Measurements from ENCODE around the gene SEMA5B. TPM values are rescaled to one million over a fixed set of nuclear protein-coding genes. Genes with fewer than 3 reads are reported as not detected.

The SEMA5B gene
- total and polyA plus RNA-seq, 2 experiments from 2014 or later, result 8.0 to 26.8 TPM

DNA sequence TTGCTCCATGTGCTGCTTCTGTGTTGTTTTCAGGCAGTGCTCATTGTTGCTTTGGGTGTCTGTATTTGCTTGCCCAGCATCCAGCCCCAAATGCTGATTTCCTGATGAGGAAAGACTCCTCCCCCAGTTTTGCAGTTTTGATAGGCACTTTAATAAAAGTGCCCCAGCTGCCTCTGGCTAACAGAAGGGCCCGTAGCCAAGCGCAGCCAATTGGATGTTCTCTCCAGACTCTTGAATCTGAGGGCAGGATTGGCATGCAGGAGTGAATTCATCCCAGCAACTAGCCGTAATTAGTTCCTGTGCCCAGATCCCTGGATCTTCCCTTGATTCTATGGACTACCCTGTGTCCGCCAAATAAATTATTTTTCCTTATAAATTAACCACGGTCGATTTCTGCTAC lies 14.8 kb upstream of the SEMA5B start:
- Histone ChIP-seq H3K4me3 (no peak overlapping the region), H3K4me2 (no peak overlapping the region), H4K20me1 (replicated peaks; ENCODE audit: insufficient read depth) (no peaks in the 10 kb centered on the region), H3K79me2 (replicated peaks; ENCODE audit: insufficient read depth) (no peaks in the 10 kb centered on the region), H3K36me3 (ENCODE audit: insufficient read depth) (no peaks in the 10 kb centered on the region), H3F3A (replicated peaks; ENCODE audit: low read depth) (no peaks in the 10 kb centered on the region; the same call in 1 of the 2 replicates), H2AFZ (peak overlapping the region; percentile 43; the same call in 1 of the 2 replicates), H3K9me2 (ENCODE audit: insufficient read depth) (0 out of 2 replicates have a peak, but pooled peaks cover 5% of the 10 kb centered on the region), H3K4me1 (ENCODE audit: insufficient read depth) (peaks cover 6% of the 10 kb centered on the region), H3K27me3 (ENCODE audit: insufficient read depth) (no peaks in the 10 kb centered on the region), H3K27ac (ENCODE audit: low read depth) (no peak overlapping the region)
- Mint-ChIP-seq H3K9me3 (no peaks in the 10 kb centered on the region), H3K4me1 (peaks cover 16% of the 10 kb centered on the region), H3K27ac (no peak overlapping the region), H3K27me3 (ENCODE audit: insufficient read depth, low read depth, poor library complexity) (no peaks in the 10 kb centered on the region), H3K36me3 (ENCODE audit: low read depth) (no peaks in the 10 kb centered on the region), H3K4me3 (no peak overlapping the region)
- ATAC-seq (no peak), DNase-seq (ENCODE audit: low spot score) (no peak)
- TF ChIP-seq, protein P1, sequence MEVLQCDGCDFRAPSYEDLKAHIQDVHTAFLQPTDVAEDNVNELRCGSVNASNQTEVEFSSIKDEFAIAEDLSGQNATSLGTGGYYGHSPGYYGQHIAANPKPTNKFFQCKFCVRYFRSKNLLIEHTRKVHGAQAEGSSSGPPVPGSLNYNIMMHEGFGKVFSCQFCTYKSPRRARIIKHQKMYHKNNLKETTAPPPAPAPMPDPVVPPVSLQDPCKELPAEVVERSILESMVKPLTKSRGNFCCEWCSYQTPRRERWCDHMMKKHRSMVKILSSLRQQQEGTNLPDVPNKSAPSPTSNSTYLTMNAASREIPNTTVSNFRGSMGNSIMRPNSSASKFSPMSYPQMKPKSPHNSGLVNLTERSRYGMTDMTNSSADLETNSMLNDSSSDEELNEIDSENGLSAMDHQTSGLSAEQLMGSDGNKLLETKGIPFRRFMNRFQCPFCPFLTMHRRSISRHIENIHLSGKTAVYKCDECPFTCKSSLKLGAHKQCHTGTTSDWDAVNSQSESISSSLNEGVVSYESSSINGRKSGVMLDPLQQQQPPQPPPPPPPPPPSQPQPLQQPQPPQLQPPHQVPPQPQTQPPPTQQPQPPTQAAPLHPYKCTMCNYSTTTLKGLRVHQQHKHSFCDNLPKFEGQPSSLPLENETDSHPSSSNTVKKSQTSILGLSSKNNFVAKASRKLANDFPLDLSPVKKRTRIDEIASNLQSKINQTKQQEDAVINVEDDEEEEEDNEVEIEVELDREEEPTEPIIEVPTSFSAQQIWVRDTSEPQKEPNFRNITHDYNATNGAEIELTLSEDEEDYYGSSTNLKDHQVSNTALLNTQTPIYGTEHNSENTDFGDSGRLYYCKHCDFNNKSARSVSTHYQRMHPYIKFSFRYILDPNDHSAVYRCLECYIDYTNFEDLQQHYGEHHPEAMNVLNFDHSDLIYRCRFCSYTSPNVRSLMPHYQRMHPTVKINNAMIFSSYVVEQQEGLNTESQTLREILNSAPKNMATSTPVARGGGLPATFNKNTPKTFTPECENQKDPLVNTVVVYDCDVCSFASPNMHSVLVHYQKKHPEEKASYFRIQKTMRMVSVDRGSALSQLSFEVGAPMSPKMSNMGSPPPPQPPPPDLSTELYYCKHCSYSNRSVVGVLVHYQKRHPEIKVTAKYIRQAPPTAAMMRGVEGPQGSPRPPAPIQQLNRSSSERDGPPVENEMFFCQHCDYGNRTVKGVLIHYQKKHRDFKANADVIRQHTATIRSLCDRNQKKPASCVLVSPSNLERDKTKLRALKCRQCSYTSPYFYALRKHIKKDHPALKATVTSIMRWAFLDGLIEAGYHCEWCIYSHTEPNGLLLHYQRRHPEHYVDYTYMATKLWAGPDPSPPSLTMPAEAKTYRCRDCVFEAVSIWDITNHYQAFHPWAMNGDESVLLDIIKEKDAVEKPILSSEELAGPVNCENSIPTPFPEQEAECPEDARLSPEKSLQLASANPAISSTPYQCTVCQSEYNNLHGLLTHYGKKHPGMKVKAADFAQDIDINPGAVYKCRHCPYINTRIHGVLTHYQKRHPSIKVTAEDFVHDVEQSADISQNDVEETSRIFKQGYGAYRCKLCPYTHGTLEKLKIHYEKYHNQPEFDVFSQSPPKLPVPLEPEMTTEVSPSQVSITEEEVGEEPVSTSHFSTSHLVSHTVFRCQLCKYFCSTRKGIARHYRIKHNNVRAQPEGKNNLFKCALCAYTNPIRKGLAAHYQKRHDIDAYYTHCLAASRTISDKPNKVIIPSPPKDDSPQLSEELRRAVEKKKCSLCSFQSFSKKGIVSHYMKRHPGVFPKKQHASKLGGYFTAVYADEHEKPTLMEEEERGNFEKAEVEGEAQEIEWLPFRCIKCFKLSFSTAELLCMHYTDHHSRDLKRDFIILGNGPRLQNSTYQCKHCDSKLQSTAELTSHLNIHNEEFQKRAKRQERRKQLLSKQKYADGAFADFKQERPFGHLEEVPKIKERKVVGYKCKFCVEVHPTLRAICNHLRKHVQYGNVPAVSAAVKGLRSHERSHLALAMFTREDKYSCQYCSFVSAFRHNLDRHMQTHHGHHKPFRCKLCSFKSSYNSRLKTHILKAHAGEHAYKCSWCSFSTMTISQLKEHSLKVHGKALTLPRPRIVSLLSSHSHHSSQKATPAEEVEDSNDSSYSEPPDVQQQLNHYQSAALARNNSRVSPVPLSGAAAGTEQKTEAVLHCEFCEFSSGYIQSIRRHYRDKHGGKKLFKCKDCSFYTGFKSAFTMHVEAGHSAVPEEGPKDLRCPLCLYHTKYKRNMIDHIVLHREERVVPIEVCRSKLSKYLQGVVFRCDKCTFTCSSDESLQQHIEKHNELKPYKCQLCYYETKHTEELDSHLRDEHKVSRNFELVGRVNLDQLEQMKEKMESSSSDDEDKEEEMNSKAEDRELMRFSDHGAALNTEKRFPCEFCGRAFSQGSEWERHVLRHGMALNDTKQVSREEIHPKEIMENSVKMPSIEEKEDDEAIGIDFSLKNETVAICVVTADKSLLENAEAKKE (CRISPR knock-in tag; IDR thresholded peaks at IDR 0.05), result no peak
- TF ChIP-seq, protein P2, sequence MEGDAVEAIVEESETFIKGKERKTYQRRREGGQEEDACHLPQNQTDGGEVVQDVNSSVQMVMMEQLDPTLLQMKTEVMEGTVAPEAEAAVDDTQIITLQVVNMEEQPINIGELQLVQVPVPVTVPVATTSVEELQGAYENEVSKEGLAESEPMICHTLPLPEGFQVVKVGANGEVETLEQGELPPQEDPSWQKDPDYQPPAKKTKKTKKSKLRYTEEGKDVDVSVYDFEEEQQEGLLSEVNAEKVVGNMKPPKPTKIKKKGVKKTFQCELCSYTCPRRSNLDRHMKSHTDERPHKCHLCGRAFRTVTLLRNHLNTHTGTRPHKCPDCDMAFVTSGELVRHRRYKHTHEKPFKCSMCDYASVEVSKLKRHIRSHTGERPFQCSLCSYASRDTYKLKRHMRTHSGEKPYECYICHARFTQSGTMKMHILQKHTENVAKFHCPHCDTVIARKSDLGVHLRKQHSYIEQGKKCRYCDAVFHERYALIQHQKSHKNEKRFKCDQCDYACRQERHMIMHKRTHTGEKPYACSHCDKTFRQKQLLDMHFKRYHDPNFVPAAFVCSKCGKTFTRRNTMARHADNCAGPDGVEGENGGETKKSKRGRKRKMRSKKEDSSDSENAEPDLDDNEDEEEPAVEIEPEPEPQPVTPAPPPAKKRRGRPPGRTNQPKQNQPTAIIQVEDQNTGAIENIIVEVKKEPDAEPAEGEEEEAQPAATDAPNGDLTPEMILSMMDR (conservative IDR thresholded peaks at IDR 0.05; ENCODE audit: low read depth in 2 of 2), result no peak
- no peak for TF ChIP-seq CREB1 (CRISPR knock-in tag; IDR thresholded peaks at IDR 0.05; ENCODE audit: low read depth)
- no peak for TF ChIP-seq JUNB (IDR thresholded peaks at IDR 0.05; ENCODE audit: unreplicated experiment)
- no peak for TF ChIP-seq EZH2phosphoT487 (IDR thresholded peaks at IDR 0.05; ENCODE audit: unreplicated experiment)
- TF ChIP-seq, protein P3, sequence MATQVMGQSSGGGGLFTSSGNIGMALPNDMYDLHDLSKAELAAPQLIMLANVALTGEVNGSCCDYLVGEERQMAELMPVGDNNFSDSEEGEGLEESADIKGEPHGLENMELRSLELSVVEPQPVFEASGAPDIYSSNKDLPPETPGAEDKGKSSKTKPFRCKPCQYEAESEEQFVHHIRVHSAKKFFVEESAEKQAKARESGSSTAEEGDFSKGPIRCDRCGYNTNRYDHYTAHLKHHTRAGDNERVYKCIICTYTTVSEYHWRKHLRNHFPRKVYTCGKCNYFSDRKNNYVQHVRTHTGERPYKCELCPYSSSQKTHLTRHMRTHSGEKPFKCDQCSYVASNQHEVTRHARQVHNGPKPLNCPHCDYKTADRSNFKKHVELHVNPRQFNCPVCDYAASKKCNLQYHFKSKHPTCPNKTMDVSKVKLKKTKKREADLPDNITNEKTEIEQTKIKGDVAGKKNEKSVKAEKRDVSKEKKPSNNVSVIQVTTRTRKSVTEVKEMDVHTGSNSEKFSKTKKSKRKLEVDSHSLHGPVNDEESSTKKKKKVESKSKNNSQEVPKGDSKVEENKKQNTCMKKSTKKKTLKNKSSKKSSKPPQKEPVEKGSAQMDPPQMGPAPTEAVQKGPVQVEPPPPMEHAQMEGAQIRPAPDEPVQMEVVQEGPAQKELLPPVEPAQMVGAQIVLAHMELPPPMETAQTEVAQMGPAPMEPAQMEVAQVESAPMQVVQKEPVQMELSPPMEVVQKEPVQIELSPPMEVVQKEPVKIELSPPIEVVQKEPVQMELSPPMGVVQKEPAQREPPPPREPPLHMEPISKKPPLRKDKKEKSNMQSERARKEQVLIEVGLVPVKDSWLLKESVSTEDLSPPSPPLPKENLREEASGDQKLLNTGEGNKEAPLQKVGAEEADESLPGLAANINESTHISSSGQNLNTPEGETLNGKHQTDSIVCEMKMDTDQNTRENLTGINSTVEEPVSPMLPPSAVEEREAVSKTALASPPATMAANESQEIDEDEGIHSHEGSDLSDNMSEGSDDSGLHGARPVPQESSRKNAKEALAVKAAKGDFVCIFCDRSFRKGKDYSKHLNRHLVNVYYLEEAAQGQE (IDR thresholded peaks at IDR 0.05; ENCODE audit: unreplicated experiment), result no peak
- TF ChIP-seq ZNF114 (CRISPR knock-in tag; IDR thresholded peaks at IDR 0.05), result no peak
- TF ChIP-seq, protein P4, sequence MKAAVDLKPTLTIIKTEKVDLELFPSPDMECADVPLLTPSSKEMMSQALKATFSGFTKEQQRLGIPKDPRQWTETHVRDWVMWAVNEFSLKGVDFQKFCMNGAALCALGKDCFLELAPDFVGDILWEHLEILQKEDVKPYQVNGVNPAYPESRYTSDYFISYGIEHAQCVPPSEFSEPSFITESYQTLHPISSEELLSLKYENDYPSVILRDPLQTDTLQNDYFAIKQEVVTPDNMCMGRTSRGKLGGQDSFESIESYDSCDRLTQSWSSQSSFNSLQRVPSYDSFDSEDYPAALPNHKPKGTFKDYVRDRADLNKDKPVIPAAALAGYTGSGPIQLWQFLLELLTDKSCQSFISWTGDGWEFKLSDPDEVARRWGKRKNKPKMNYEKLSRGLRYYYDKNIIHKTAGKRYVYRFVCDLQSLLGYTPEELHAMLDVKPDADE (IDR thresholded peaks at IDR 0.05), result no peak
- no peak for TF ChIP-seq NANOG (IDR thresholded peaks at IDR 0.05; ENCODE audit: borderline replicate concordance)
- TF ChIP-seq EZH2 (IDR thresholded peaks at IDR 0.05; ENCODE audit: low read depth, unreplicated experiment), result no peak
